HepG2 (cell line): ENCODE data around the gene STAT6. TPM values are rescaled to one million over a fixed set of nuclear protein-coding genes. Genes with fewer than 3 reads are reported as not detected.
A peak's percentile ranks its signal among the peaks of the same experiment; 100 is the strongest.

Experiments
- HNF4A ChIP-seq: sonication (generic); formaldehyde crosslinking; IDR thresholded peaks from 2 replicates; pipeline ENCODE4 v1.4.0; 2020; ENCODE audit warnings: missing genetic modification reagents
- MTF1 ChIP-seq: sonication (generic); formaldehyde crosslinking; IDR thresholded peaks from 2 replicates; pipeline ENCODE4 v1.5.0; 2020; ENCODE audit warnings: missing genetic modification reagents
- NR2F6 ChIP-seq, 2 experiments: IDR thresholded peaks; 2 replicates each; pipeline ENCODE4 v1.6.1; 2016; ENCODE audit warnings: antibody characterized with exemption in 1 of 2, mild to moderate bottlenecking in 1 of 2
- PCBP2 ChIP-seq: fragments of 200-400 bp; formaldehyde crosslinking; optimal IDR thresholded peaks from 2 replicates; pipeline ENCODE3; 2018; ENCODE audit warnings: low read length, low read depth; ENCODE audit not compliant: poor library complexity, severe bottlenecking
- PITX1 ChIP-seq: sonication (generic); formaldehyde crosslinking; IDR thresholded peaks from 2 replicates; pipeline ENCODE4 v1.5.1; 2020; ENCODE audit warnings: mild to moderate bottlenecking, missing genetic modification reagents
- SAP130 ChIP-seq: IDR thresholded peaks from 2 replicates; pipeline ENCODE4 v1.6.1; 2016; ENCODE audit warnings: low read depth
- SNAI1 ChIP-seq: sonication (generic); formaldehyde crosslinking; IDR thresholded peaks from 2 replicates; pipeline ENCODE4 v1.5.0; 2020; ENCODE audit warnings: mild to moderate bottlenecking, missing genetic modification reagents, borderline replicate concordance
- TBX2 ChIP-seq: sonication (generic); formaldehyde crosslinking; IDR thresholded peaks from 2 replicates; pipeline ENCODE4 v1.5.0; 2020; ENCODE audit warnings: missing genetic modification reagents, mild to moderate bottlenecking, borderline replicate concordance
- TFDP2 ChIP-seq: sonication (generic); formaldehyde crosslinking; IDR thresholded peaks from 2 replicates; pipeline ENCODE4 v1.4.0; 2020; ENCODE audit warnings: missing genetic modification reagents
- ZBTB10 ChIP-seq: sonication (generic); formaldehyde crosslinking; IDR thresholded peaks from 2 replicates; pipeline ENCODE4 v1.4.0; 2020; ENCODE audit warnings: missing genetic modification reagents, borderline replicate concordance
- ZC3H13 ChIP-seq: sonication (generic); formaldehyde crosslinking; IDR thresholded peaks from 2 replicates; pipeline ENCODE4 v1.8.1; 2023; ENCODE audit warnings: mild to moderate bottlenecking, missing genetic modification reagents, moderate library complexity
- ZNF563 ChIP-seq: sonication (generic); formaldehyde crosslinking; IDR thresholded peaks from 2 replicates; pipeline ENCODE4 v1.8.0; 2022; ENCODE audit warnings: mild to moderate bottlenecking, moderate library complexity, missing genetic modification reagents
- ZNF589 ChIP-seq: sonication (generic); formaldehyde crosslinking; conservative IDR thresholded peaks from 2 replicates; pipeline ENCODE4 v1.8.0; 2022; ENCODE audit warnings: mild to moderate bottlenecking, moderate library complexity, missing genetic modification reagents
- ZNF672 ChIP-seq: sonication (generic); formaldehyde crosslinking; IDR thresholded peaks from 2 replicates; pipeline ENCODE4 v1.8.1; 2022; ENCODE audit warnings: missing genetic modification reagents
- polyA plus RNA-seq, 8 experiments: library from polyadenylated mRNA; depleted of rRNA in 3 of 8; stranded (reverse) in 7 of 8; unstranded in 1 of 8; fragments of >200 nt; fragmentation: Illumina TruSeq in 4 of 8; extraction: Trizol in 4 of 8; gene quantifications; 2 replicates each; pipeline versions ENCODE4 v1.2.1 to v1.2.3, GENCODE V29; 2011 to 2016; ENCODE audit warnings: low read depth in 4 of 8, missing spikeins in 1 of 8, mixed read lengths in 1 of 8; ENCODE audit not compliant: insufficient read depth in 1 of 8
- total RNA-seq, 5 experiments: library from RNA; depleted of rRNA; stranded (reverse); fragments of >200 nt; fragmentation: Illumina TruSeq; extraction: Trizol; gene quantifications; 2 replicates each; pipeline ENCODE4 v1.2.3, GENCODE V29; 2016; ENCODE audit warnings: low read depth in 1 of 5
- TF ChIP-seq, protein P1 (sequence below): sonication (generic); formaldehyde crosslinking; IDR thresholded peaks from 2 replicates; pipeline ENCODE4 v1.4.0; 2020; ENCODE audit warnings: low read depth, missing genetic modification reagents
- TF ChIP-seq, protein P2 (sequence below): sonication (generic); formaldehyde crosslinking; IDR thresholded peaks from 2 replicates; pipeline ENCODE4 v1.5.0; 2020; ENCODE audit warnings: missing genetic modification reagents
- TF ChIP-seq, protein P3 (sequence below): sonication (generic); formaldehyde crosslinking; IDR thresholded peaks from 2 replicates; pipeline ENCODE4 v1.5.1; 2020; ENCODE audit warnings: mild to moderate bottlenecking, moderate library complexity, missing genetic modification reagents

The STAT6 gene
- total and polyA plus RNA-seq, 2 of the 13 experiments (the other 11 are each of a cell fraction or from before 2014, with no cell fraction given) = 28.0 to 62.2 TPM

GRCh38 chr12:57089271-57090245 lies 21.6 kb downstream of the STAT6 start (continued):
- TF ChIP-seq TBX2 (CRISPR knock-in tag) (peak; percentile 24; the same call in 1 of the 2 replicates), TFDP2 (CRISPR knock-in tag) (no peak), PITX1 (CRISPR knock-in tag) (0 out of 2 replicates have a peak, but pooled peaks have one; percentile 15), SAP130 (CRISPR knock-in tag) (peak; percentile 30), SNAI1 (CRISPR knock-in tag) (no peak), PCBP2 (no peak), ZNF563 (CRISPR knock-in tag) (0 out of 2 replicates have a peak, but pooled peaks have one; percentile 1), NR2F6 (IDR thresholded peaks at IDR 0.05) (no peak), NR2F6 (CRISPR knock-in tag; IDR thresholded peaks at IDR 0.05) (no peak), ZNF672 (CRISPR knock-in tag) (no peak), ZC3H13 (CRISPR knock-in tag) (peak; percentile 54; the same call in 1 of the 2 replicates), MTF1 (no peak), ZBTB10 (peak; percentile 21; the same call in 1 of the 2 replicates), ZNF589 (CRISPR knock-in tag) (no peak), HNF4A (CRISPR knock-in tag) (peak; percentile 38)
- TF ChIP-seq, protein P1, sequence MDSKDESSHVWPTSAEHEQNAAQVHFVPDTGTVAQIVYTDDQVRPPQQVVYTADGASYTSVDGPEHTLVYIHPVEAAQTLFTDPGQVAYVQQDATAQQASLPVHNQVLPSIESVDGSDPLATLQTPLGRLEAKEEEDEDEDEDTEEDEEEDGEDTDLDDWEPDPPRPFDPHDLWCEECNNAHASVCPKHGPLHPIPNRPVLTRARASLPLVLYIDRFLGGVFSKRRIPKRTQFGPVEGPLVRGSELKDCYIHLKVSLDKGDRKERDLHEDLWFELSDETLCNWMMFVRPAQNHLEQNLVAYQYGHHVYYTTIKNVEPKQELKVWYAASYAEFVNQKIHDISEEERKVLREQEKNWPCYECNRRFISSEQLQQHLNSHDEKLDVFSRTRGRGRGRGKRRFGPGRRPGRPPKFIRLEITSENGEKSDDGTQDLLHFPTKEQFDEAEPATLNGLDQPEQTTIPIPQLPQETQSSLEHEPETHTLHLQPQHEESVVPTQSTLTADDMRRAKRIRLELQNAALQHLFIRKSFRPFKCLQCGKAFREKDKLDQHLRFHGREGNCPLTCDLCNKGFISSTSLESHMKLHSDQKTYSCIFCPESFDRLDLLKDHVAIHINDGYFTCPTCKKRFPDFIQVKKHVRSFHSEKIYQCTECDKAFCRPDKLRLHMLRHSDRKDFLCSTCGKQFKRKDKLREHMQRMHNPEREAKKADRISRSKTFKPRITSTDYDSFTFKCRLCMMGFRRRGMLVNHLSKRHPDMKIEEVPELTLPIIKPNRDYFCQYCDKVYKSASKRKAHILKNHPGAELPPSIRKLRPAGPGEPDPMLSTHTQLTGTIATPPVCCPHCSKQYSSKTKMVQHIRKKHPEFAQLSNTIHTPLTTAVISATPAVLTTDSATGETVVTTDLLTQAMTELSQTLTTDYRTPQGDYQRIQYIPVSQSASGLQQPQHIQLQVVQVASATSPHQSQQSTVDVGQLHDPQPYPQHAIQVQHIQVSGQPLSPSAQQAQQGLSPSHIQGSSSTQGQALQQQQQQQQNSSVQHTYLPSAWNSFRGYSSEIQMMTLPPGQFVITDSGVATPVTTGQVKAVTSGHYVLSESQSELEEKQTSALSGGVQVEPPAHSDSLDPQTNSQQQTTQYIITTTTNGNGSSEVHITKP = peak; percentile 49; the same call in 1 of the 2 replicates
- TF ChIP-seq, protein P2, sequence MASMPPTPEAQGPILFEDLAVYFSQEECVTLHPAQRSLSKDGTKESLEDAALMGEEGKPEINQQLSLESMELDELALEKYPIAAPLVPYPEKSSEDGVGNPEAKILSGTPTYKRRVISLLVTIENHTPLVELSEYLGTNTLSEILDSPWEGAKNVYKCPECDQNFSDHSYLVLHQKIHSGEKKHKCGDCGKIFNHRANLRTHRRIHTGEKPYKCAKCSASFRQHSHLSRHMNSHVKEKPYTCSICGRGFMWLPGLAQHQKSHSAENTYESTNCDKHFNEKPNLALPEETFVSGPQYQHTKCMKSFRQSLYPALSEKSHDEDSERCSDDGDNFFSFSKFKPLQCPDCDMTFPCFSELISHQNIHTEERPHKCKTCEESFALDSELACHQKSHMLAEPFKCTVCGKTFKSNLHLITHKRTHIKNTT (CRISPR knock-in tag) = no peak
- TF ChIP-seq, protein P3, sequence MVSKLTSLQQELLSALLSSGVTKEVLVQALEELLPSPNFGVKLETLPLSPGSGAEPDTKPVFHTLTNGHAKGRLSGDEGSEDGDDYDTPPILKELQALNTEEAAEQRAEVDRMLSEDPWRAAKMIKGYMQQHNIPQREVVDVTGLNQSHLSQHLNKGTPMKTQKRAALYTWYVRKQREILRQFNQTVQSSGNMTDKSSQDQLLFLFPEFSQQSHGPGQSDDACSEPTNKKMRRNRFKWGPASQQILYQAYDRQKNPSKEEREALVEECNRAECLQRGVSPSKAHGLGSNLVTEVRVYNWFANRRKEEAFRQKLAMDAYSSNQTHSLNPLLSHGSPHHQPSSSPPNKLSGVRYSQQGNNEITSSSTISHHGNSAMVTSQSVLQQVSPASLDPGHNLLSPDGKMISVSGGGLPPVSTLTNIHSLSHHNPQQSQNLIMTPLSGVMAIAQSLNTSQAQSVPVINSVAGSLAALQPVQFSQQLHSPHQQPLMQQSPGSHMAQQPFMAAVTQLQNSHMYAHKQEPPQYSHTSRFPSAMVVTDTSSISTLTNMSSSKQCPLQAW (CRISPR knock-in tag) = 0 out of 2 replicates have a peak, but pooled peaks have one; percentile 31
